ENCODE measurements around the gene DDI2.
"Not testable (repeated sequence)": the region's sequence is repeated elsewhere in the genome, so short reads cannot be mapped to it uniquely, and the experiment has no call there.

The DDI2 gene

DNA sequence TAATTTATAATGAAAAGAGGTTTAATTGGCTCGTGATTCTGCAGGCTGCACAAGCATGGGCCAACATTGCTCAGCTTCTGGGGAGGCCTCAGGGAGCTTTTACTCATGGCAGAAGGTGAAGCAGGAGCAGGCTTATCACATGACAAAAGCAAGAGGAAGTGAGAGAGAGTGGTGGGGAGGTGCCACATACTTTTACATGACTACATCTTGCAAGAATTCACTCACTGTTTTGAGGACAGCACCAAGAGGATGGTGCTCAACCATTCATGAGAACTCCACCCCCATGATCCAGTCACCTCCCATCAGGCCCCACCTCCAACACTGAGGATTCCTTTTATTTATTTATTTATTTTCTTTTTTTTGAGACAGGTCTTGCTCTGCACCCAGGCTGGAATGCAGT, 61.3 kb downstream of the DDI2 start:
- no peak for DNase-seq (ENCODE audit: low read depth, low spot score)

DNA sequence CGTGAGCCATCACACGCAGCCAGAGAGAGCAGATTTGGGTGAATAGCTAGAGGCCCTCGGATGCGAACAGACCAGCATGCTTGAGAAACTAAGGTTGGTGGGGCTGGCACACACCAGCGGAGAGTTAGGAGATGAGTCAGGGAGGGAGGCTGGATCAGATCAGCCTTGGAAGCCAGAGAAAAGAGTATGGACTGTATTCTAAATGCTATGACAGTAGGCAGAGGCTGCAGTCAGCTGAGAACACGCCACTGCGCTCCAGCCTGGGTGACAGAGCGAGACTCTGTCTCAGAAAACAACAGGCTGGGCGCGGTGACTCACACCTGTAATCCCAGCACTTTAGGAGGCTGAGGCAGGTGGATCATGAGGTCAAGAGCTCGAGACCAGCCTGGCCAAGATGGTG, 62.9 kb downstream of the DDI2 start:
- DNase-seq (ENCODE audit: low read depth, low spot score), result no peak

DNA sequence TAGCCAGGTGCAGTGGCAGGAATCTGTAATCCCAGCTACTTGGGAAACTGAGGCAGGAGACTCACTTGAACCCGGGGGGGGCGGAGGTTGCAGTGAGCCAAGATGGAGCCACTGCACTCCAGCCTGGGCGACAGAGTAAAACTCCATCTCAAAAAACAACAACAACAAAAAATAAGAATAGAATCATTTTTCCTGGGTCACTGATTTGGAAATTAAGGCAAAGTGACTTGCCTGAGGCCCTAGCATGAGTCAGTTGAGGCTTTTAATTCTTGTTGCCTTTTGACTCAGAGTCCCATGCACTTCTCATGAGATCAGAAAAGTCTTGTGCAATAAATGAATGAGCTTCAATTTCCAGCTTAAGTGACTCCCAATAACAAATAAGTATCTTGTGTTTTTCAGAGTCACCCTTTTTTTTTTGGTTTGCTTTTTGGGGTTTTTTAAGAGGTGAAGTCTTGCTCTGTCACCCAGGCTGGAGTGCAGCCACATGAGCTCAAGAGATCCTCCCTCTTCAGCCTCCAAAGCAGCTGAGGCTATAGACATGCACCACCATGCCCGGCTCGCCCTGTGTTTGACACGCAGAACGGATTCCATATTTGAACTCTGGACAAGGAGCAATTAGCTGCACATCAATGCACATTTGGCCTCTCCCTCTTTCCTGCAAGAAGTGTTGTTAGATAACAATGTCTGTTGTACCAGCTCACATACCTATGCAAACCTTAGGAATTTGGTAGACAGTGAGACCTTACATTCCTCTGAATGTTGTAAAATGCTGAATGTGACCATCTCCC, 63.5 kb downstream of the DDI2 start:
- DNase-seq (ENCODE audit: low read depth, low spot score), result no peak

DNA sequence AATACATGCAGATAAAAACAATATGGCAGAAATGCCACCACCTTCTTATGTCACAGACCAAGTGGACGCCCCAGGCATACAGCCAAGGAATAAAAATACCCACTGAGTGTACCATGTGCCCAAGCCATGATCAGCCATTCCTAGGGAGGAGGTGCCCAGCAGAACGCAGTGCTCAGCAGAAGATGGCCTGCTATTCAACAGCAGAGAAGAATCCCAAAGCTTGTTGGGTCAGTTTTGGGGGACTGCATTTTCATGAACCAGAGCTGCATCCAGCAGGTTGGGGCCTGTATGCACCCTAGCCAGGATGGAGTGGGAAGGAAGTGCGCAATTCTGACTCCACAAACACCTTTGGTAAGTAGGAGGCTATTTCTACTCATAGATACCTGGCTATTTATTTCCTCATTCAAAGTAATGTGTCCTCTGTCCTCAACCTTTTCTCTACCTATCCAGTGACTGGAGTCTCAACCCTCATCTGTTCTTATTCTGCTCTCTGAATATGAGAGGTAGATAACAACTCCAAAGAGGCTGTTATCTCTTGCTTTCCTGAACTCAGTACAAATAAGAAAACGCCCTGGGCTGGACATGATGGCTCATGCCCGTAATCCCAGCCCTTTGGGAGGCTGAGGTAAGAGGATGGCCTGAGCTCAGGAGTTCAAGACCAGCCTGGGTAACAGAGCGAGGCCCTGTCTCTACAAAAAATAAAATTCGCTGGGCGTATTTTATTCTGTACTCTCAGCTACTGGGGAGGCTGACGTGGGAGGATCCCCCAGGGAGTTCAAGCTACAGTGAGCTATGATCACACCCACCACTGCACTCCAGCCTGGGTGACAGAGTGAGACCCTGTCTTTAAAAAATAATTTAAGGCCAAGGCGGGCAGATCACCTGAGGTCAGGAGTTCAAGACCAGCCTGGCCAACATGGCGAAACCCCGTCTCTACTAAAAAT, 64.4 kb downstream of the DDI2 start:
- DNase-seq (ENCODE audit: low read depth, low spot score), result no peak

DNA sequence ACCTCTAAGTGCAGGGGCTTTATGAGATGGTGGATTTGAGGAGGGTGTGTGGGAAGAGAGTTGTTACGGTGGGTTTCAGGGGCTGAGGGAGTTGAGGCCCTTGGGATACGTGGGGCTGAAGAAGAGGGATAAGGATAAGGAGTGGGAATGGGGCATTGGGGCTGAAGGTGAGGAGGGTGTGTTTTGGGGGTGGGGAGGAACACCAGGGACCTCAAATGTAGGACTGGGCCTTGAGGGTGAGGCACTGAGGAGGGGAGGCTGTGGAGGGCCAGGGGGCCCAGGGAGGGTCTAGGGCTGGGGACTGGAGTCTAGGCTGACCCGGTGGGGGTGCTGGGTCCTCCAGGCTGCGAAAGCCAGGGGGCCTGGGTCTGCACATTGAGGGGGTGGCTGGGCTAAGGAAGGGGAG, 65.7 kb downstream of the DDI2 start:
- no peak for DNase-seq (ENCODE audit: low read depth, low spot score)

DNA sequence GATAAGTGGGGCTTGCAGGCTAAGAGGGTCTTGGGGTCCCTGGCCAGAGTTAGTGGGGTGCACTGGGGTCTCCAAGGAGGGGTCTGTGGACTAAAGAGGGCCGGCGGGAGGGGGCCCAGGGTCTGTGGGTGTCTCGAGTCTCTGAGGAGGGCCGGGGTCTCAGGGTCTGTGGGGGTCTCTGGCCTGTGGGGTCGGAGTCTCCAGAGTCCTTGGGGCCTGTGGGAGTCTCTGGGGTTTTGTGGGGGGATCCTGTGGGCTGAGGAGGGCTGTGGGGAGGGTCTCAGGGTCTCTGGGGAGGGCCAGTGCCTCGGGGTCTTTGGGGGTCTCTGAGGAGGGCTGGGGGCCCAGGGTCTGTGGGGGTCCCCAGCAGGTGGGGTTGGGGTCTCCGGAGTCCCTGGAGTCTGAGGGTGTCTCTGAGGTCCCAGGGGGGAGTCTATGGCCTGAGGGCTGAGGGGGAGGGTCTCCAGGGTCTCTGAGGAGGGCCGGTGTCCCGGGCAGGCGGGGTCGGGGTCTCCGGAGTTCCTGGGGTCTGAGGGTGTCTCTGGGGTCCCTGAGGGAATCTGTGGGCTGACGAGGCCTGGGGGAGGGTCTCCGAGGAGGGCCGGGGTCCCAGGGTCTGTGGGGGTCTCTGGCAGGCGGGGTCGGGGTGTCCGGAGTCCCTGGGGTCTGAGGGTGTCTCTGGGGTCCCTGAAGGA, 66.2 kb downstream of the DDI2 start:
- no peak for DNase-seq (ENCODE audit: low read depth, low spot score)

DNA sequence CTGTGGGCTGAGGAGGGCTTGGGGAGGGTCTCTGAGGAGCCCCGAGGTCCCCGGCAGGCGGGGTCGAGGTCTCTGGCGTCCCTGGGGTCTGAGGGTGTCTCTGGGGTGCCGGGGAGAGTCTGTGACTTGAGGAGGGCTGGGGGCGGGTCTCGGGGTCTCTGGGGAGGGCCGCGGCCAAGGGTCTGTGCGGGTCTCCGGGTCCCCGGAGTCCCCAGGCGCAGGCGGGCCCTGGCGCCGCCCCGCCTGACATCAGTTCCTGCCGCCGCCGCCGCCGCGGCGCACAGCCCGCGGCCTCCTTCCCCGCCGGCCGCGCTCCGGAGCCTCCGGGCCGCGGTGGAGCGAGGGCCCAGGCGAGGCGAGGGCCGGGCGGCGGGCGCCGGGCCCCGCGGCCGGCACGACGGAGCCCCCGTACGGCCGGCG, 66.8 kb downstream of the DDI2 start, which contains the start of gene PLEKHM2:
Gene PLEKHM2 (plus strand): TSS at position 279 of the 420 bp plus-strand sequence. CDS start 239 bp downstream, outside the sequence.
- DNase-seq (ENCODE audit: low read depth, low spot score), result peak; percentile 2

DNA sequence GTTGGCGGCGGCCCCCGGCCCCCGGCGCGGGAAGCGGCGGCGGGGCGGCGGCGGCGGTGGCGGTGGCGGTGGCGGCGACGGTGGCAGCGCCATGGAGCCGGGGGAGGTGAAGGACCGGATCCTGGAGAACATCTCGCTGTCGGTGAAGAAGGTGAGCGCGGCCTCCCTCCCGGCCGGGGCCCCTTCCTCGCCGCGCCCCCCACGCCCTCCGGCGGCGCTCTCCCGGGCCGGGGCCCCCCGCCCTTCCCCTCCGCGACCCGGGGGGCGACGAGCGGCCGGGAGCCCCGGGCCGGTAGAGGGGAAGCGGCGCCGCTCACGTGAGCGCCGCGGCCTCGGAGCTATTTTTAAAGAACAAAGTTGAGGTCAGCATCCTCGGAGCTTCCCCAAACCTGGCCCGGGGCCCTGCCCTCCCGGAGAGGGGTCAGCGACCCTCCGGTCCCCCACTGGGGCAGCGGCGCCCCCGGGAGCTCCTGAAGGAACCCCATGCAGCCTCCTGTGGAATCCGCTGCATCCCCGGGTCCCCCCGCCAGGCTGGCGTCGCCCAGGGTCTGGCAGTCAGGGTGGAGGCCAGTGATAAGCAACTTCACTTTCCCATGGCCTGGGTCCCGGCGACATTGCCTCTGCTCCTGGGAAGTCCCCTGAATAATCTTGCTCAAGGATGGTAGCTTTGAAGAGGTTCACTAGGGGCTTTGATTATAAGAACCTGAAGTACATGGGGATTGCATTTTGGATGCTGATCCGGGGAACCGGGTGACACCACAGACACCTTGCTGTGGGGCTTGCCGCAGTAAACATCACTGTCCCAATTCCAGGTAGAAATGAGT, 67.4 kb downstream of the DDI2 start:
- no peak for DNase-seq (ENCODE audit: low read depth, low spot score)

DNA sequence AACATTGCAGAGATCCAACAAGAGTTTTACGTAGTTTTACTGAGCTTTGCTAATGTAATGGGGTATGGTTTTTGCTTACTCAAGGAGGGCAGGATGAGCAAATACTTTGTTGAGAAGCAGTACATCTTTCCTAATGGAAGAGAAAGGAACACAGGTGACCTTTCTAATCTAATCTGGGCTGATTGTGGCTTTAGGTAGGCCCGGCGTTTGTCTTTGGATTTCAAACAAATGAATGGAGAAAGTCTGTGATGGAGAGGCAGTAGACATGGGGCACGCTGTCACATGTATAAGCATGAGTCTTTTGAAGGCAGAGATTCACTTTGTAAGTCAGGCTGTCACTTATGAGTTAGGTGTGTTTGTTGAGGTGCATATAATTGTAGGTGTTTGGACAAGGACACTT, 68.6 kb downstream of the DDI2 start:
- DNase-seq (ENCODE audit: low read depth, low spot score), result no peak

DNA sequence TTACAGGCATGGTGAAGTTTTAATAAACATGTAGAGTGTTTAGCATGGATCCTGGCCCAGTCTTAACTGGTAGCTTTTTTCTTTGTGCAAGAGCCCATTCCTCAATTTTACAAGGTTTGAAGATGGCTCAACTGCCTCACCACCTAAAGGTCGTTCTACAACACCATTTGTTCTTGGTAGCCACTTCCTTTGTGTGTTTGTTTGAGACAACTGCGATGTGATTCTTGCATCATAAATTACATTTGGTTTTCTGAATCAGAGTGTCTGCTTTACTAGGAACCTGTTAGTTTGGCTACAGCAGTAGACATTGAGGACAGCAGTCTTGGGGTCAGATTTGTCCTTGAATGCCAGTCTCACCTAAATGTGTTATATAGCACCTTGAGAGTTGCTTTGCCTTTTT, 70.2 kb downstream of the DDI2 start:
- no peak for DNase-seq (ENCODE audit: low read depth, low spot score)

DNA sequence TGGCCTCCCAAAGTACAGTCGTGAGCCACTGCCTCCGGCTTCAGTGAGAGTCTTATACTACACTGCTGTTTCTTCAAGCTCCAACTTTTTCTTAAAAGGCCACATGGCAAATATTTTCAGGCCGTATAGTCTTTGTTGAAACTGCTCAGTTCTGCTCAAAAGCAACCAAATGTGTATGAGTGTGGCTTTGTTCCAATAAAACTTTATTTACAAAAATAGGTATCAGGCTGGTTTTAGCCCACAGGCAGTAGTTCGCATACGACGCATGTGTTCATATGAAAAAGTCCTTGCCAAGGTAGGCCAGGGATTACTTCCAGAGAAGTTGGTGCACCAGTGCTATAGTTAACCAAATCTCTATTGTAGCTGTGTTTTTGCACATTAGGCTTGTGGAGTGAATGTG, 73.1 kb downstream of the DDI2 start:
- no peak for DNase-seq (ENCODE audit: low read depth, low spot score)

DNA sequence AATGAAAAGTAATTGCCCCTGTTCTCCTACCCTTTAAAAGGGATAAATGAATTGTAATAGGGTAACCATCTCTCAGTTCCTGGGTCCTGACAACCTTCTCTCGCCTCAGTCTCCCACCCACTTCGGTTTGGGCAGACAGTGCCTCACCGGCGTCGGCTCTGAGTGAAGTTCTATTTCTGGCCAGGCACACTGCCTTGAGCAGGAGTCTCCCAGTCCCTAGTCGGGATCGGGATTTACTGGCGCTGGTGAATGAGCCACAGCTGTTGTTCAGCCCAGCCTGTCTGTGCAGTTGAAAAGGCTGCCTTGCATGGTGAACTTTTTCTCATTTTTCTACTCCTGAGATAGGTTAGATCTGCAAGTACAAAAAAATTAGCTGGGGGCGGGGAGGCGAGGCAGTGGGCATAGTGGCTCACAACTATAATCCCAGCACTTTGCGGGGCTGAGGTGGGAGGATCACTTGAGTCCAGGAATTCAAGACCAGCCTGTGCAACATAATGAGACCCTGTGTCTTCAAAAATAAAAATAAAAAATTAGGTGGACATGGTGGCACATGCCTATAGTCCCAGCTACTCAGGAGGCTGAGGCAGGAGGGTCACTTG, 74.3 kb downstream of the DDI2 start:
- no peak for DNase-seq (ENCODE audit: low read depth, low spot score)

DNA sequence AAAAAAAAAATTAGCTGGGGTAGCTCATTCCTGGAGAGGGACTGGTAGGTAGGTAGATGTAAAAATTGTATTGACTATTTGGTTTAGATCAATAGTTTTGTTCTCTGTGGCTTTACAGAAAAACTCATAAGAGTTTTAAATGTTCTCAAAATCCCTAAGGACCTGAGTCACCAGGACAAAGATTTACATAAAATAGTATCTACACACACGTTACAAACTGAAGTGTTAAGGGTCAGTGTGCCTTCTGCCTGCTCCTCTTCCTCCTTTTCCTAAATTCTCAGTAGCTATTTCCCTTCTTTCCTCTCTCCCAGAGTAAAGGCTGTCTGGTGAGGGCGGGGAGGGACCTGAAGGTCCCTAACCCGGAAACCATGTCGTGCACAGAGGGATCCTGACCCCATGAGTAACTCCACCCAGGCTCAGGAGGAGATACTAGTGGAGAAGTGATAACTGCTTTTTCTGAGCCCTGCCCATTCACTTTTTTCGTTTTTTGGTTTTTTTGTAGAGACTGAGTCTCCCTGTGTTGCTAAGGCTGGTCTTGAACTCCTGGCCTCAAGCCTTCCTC, 74.9 kb downstream of the DDI2 start:
- DNase-seq (ENCODE audit: low read depth, low spot score), result no peak

DNA sequence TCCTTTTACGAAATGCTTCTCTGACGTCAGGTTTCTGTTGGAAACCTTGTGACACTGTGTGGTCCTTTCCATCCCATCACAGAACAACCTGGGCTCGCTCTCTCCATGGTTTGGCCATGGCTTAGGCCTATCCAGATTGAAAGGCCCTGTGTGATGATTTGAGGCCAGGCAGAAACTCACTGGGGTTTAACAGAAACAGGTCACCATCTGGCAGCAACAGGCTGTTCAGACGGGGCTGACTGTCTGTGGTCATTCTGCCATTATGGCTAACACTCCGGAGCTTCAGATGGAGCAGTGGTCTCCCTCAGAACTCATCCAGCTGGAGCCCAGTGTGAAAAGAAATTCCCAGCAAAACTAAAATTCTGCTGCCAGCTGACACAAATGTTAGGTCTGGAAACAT, 76.1 kb downstream of the DDI2 start:
- no peak for DNase-seq (ENCODE audit: low read depth, low spot score)

DNA sequence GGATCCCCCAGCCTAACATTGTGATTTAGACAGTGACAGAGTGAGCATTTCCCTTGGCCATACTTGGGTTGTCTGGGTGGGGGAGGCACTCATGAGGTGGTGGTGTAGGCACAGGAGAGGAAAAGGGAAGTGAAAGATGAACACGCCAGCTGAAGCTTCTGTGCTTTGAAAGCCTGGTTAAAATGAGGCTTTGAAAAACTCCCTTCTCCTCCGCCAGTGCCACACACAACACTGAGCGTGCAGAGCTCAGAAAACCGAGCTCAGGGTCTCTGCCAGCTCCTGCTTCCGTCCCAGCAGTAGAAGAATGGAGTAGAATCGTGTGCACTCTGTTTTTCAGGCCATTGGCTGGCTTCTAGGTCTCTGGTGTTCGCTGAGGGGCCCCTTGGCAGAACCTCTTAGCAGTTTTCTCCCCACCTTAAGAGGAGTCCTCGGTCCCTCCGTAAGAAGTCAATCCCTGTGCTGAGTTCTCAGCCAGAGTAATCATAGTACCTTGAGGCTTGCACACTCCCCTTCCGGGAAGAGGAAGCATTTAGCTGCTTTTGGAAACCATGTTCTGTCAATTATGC, 79.8 kb downstream of the DDI2 start:
- DNase-seq (ENCODE audit: low read depth, low spot score), result peak; percentile 6

DNA sequence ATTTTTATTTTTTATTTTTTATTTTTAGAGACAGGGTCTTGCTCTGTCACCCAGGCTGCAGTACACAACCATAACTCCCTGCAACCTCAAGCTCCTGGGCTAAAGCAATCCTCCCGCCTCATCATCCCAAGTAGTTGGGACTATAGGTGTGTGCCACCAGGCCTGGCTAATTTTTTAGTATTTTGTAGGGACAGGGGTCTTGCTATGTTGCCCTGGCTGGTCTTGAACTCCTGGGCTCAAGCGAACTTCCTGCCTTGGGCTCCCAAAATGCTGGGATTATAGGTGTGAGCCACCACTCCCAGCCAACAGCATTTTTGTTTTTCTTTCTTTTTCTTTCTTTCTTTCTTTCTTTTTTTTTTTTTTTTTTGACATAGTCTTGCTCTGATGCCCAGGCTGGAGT, 80.9 kb downstream of the DDI2 start:
- DNase-seq (ENCODE audit: low read depth, low spot score), result no peak

DNA sequence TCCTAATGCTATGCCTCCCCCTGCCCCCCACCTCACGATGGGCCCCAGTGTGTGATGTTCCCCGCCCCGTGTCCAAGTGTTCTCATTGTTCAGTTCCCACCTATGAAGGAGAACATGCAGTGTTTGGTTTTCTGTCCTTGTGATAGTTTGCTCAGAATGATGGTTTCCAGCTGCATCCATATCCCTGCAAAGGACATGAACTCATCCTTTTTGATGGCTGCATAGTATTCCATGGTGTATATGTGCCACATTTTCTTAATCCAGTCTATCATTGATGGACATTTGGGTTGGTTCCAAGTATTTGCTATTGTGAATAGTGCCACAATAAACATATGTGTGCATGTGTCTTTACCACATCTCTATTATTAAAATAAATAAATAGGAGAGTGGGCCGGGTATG, 82.1 kb downstream of the DDI2 start:
- DNase-seq (ENCODE audit: low read depth, low spot score), result not testable (repeated sequence)

DNA sequence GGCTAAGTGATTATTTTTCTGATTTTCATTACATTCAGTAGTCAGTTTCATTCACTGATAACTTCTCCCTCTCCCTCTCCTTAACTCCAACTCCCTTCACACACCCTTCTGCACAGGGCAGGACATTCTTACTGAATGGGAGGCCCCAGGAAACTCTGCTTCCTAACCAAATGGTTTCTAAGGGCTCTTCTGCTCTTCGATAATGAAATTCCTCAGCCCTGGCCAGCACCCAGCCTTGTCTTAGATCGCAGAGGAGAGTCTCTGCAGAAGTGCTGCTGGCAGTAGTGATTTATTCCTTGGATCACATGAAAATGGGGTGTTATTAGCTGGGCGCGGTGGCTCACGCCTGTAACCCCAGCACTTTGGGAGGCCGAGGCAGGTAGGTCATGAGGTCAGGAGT, 83.2 kb downstream of the DDI2 start:
- DNase-seq (ENCODE audit: low read depth, low spot score), result no peak

DNA sequence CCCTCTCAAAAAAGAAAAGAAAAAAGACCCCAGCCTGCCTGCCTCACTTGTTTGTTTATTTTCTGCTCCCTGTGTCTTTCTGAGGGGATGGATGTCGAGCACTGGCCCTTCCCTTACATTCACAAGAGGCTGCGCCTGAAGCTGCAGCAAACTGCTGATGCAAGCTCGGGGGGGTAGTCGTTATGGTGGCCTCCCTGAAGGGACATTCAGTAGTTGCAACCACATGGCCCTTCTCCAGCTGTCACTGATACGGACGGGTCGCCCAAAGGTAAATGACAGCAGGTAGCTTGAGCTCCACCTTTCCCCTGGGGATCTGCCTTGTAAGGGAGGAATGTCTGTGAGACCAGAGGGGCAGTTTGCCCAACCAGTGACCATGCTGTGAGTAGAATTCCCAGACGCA, 84.5 kb downstream of the DDI2 start:
- DNase-seq (ENCODE audit: low read depth, low spot score), result no peak
